ENCODE measurements around the gene UMOD.
A peak's percentile ranks its signal among the peaks of the same experiment; 100 is the strongest.

Gene UMOD

DNA sequence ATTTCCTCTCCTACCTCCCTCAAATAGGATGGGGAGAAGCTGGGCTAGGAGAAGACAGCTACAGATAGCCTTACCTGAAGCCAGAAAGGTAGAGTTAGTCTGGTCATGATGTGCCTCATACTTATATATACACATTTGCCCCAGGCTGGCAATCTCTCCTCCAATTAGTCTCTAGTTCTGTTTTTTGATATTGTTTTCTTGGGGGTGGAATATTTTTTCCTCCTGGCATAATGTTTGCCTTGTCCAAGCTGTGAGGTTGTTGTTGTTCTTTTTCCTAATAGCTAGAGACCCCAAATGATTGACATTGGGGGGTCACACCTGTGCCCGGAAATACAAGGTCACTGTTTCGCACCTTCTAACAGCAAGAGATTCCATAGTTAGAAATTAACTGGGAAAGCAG is at the start of gene UMOD:
UMOD (minus strand) TSS at position 101 of the 400 bp plus-strand sequence. CDS start 1,978 bp downstream, outside the sequence.
- no peaks in the 10 kb centered on the region for H3K27me3 ChIP-seq (ENCODE audit: control insufficient read depth, insufficient read depth, low read length)
- H3K27ac ChIP-seq, result no peak within 1 kb of the TSS
- no peaks in the 10 kb centered on the region for H3K36me3 ChIP-seq (ENCODE audit: control insufficient read depth, insufficient read depth, low read length)
- H3K9me3 ChIP-seq (ENCODE audit: control insufficient read depth, low read length), result no peaks in the 10 kb centered on the region
- H3K79me2 ChIP-seq, result no peaks in the 10 kb centered on the region
- no peak within 1 kb of the TSS for H3K4me3 ChIP-seq (ENCODE audit: low read depth, low read length)
- H3K9ac ChIP-seq, result no peak within 1 kb of the TSS
- no peak within 1 kb of the TSS for H3K4me2 ChIP-seq (ENCODE audit: low read length)
- no peaks in the 10 kb centered on the region for H3K4me1 ChIP-seq
- TF ChIP-seq, protein P1, sequence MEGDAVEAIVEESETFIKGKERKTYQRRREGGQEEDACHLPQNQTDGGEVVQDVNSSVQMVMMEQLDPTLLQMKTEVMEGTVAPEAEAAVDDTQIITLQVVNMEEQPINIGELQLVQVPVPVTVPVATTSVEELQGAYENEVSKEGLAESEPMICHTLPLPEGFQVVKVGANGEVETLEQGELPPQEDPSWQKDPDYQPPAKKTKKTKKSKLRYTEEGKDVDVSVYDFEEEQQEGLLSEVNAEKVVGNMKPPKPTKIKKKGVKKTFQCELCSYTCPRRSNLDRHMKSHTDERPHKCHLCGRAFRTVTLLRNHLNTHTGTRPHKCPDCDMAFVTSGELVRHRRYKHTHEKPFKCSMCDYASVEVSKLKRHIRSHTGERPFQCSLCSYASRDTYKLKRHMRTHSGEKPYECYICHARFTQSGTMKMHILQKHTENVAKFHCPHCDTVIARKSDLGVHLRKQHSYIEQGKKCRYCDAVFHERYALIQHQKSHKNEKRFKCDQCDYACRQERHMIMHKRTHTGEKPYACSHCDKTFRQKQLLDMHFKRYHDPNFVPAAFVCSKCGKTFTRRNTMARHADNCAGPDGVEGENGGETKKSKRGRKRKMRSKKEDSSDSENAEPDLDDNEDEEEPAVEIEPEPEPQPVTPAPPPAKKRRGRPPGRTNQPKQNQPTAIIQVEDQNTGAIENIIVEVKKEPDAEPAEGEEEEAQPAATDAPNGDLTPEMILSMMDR (IDR thresholded peaks at IDR 0.05), result no peak
- no peak within 1 kb of the TSS for H2AFZ ChIP-seq

DNA sequence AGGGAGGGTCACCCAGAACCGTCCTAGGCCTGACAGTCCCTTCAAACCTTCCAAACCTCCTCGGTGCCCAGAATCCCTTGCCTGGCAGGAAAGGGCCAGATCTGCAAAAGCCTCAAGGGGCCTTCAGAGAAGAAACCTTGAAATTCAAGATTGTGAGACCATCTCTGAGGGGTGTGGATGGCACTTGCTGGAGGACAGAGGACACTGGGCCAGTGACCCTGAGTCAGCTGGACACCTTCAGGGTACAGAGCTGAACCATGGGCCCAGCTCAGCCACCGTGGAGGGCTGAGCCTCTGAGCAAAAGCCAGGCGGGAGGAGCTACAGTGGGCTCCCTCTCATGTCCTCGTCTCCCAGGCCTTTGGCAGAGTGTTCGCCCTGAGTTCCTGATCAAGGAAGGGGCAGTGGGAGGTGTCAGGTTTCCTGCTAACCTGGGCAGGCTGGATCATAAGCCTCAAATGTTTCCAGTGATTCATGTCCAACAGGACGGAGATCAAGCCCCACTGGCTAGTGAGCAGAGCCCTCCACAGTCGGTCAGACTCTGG is 49.0 kb upstream of the UMOD start:
- no peak overlapping the region for H3K27ac ChIP-seq
- no peak overlapping the region for H3K4me2 ChIP-seq (ENCODE audit: low read length)
- peak overlapping the region; percentile 62 for H2AFZ ChIP-seq
- H3K9me3 ChIP-seq (ENCODE audit: control insufficient read depth, low read length), result no peaks in the 10 kb centered on the region
- no peaks in the 10 kb centered on the region for H3K79me2 ChIP-seq
- H3K27me3 ChIP-seq (ENCODE audit: control insufficient read depth, insufficient read depth, low read length), result no peaks in the 10 kb centered on the region
- H3K36me3 ChIP-seq (ENCODE audit: control insufficient read depth, insufficient read depth, low read length), result no peaks in the 10 kb centered on the region
- no peak overlapping the region for H3K4me3 ChIP-seq (ENCODE audit: low read depth, low read length)
- no peaks in the 10 kb centered on the region for H3K4me1 ChIP-seq
- TF ChIP-seq, protein P1 (IDR thresholded peaks at IDR 0.05), result no peak
- H3K9ac ChIP-seq, result no peak overlapping the region

DNA sequence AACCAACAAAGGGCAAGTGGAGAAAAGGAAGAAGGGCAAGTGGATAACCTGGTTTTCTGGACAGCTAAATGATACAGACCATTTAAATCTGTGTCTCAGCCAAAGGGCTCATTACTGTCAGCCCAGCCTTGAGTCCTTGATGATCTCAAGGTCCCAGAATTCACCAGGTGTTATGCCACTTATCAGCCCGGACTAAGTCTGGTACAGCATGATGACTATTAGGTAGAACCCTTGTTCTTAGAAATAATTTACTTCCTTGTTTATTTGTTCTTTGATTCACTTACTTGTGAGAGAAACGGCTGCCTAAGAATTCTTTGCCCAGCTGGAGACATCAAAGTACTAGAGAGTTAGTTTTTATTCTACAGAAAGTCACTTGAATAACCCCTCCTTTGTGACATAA is 48.6 kb upstream of the UMOD start:
- H3K4me3 ChIP-seq (ENCODE audit: low read depth, low read length), result no peak overlapping the region
- no peaks in the 10 kb centered on the region for H3K36me3 ChIP-seq (ENCODE audit: control insufficient read depth, insufficient read depth, low read length)
- H2AFZ ChIP-seq, result no peak overlapping the region
- no peaks in the 10 kb centered on the region for H3K27me3 ChIP-seq (ENCODE audit: control insufficient read depth, insufficient read depth, low read length)
- H3K4me2 ChIP-seq (ENCODE audit: low read length), result no peak overlapping the region
- no peaks in the 10 kb centered on the region for H3K4me1 ChIP-seq
- H3K9ac ChIP-seq, result no peak overlapping the region
- H3K27ac ChIP-seq, result no peak overlapping the region
- H3K9me3 ChIP-seq (ENCODE audit: control insufficient read depth, low read length), result no peaks in the 10 kb centered on the region
- H3K79me2 ChIP-seq, result no peaks in the 10 kb centered on the region
- TF ChIP-seq, protein P1 (IDR thresholded peaks at IDR 0.05), result no peak

DNA sequence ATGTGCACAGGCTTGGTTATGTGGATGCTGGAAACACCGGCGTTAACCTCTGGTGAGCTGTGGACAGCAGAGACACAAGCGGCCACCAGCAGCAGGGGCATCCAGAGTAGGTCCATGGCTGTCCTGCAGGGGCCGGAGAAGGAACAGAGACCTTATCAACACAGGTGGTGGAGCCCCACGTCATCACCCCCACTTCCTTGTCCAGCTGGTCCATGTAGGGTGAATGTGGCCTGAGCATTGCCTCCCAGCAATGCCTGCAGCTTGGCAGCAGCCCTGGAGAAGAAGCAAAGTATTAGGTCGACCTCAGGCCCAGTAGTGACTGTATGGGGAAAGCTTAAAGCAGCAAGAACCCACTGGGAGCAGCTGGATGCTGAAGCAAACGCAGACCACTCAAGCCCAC is 46.7 kb upstream of the UMOD start:
- H3K4me3 ChIP-seq (ENCODE audit: low read depth, low read length), result no peak overlapping the region
- H3K9ac ChIP-seq, result no peak overlapping the region
- no peaks in the 10 kb centered on the region for H3K9me3 ChIP-seq (ENCODE audit: control insufficient read depth, low read length)
- H3K79me2 ChIP-seq, result no peaks in the 10 kb centered on the region
- TF ChIP-seq, protein P1 (IDR thresholded peaks at IDR 0.05), result no peak
- H3K36me3 ChIP-seq (ENCODE audit: control insufficient read depth, insufficient read depth, low read length), result no peaks in the 10 kb centered on the region
- no peaks in the 10 kb centered on the region for H3K27me3 ChIP-seq (ENCODE audit: control insufficient read depth, insufficient read depth, low read length)
- H3K4me2 ChIP-seq (ENCODE audit: low read length), result no peak overlapping the region
- no peak overlapping the region for H2AFZ ChIP-seq
- H3K27ac ChIP-seq, result no peak overlapping the region
- no peaks in the 10 kb centered on the region for H3K4me1 ChIP-seq

DNA sequence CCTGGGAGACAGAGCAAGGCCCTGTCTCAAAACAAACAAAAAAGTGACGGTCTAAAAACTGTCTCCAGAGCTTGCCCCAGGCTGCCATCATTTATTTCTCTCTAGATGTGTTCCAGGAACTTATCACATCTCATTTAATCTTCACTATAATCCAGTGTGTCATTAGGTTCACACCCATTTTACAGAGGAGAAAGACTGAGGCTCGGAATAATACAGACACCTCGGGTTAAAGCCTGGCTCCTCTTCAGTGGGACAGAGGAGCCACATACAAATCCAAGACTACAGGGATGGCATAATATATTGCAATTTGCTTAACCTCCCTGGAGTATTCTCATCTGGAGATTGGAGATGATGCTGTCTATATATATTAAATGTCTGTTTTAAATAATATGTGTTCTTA is 46.1 kb upstream of the UMOD start:
- Histone ChIP-seq H3K4me2 (ENCODE audit: low read length) (no peak overlapping the region), H3K4me1 (no peaks in the 10 kb centered on the region), H3K9me3 (ENCODE audit: control insufficient read depth, low read length) (no peaks in the 10 kb centered on the region), H3K27me3 (ENCODE audit: control insufficient read depth, insufficient read depth, low read length) (no peaks in the 10 kb centered on the region), H2AFZ (no peak overlapping the region), H3K79me2 (no peaks in the 10 kb centered on the region), H3K36me3 (ENCODE audit: control insufficient read depth, insufficient read depth, low read length) (no peaks in the 10 kb centered on the region), H3K9ac (no peak overlapping the region), H3K27ac (no peak overlapping the region), H3K4me3 (ENCODE audit: low read depth, low read length) (no peak overlapping the region)
- TF ChIP-seq, protein P1 (IDR thresholded peaks at IDR 0.05), result no peak
